Measurements from ENCODE around the gene ZNF467.

Gene ZNF467

GRCh38 chr7:149815661-149816266 lies 42.4 kb upstream of the ZNF467 start:
- TF ChIP-seq MYC (IDR thresholded peaks at IDR 0.05; ENCODE audit: low read depth, low read length) (no peak), CTCF (IDR thresholded peaks at IDR 0.05; ENCODE audit: low read depth, low read length) (no peak), MAX (IDR thresholded peaks at IDR 0.05; ENCODE audit: low read depth, low read length) (no peak), POLR2A (IDR thresholded peaks at IDR 0.05; ENCODE audit: extremely low read depth, insufficient read length) (no peak)
- no peak for DNase-seq (ENCODE audit: low read depth)
- no peak overlapping the region for H3K4me3 ChIP-seq (ENCODE audit: low read depth, low read length)

GRCh38 chr7:149815121-149815520 lies 41.7 kb upstream of the ZNF467 start:
- no peak for TF ChIP-seq CTCF (IDR thresholded peaks at IDR 0.05; ENCODE audit: low read depth, low read length)
- no peak for TF ChIP-seq MYC (IDR thresholded peaks at IDR 0.05; ENCODE audit: low read depth, low read length)
- TF ChIP-seq MAX (IDR thresholded peaks at IDR 0.05; ENCODE audit: low read depth, low read length), result no peak
- TF ChIP-seq POLR2A (IDR thresholded peaks at IDR 0.05; ENCODE audit: extremely low read depth, insufficient read length), result no peak
- no peak overlapping the region for H3K4me3 ChIP-seq (ENCODE audit: low read depth, low read length)

GRCh38 chr7:149814494-149814893 lies 41.1 kb upstream of the ZNF467 start:
- no peak for DNase-seq (ENCODE audit: low read depth)
- TF ChIP-seq CTCF (IDR thresholded peaks at IDR 0.05; ENCODE audit: low read depth, low read length) (no peak), MYC (IDR thresholded peaks at IDR 0.05; ENCODE audit: low read depth, low read length) (no peak), POLR2A (IDR thresholded peaks at IDR 0.05; ENCODE audit: extremely low read depth, insufficient read length) (no peak), MAX (IDR thresholded peaks at IDR 0.05; ENCODE audit: low read depth, low read length) (no peak)
- H3K4me3 ChIP-seq (ENCODE audit: low read depth, low read length), result no peak overlapping the region

More at GRCh38 chr7:149815121-149815520, 41.7 kb upstream of the ZNF467 start:
- no peak for DNase-seq (ENCODE audit: low read depth)

GRCh38 chr7:149813254-149814035 lies 40.1 kb upstream of the ZNF467 start:
- no peak overlapping the region for H3K4me3 ChIP-seq (ENCODE audit: low read depth, low read length)
- DNase-seq (ENCODE audit: low read depth), result no peak
- TF ChIP-seq MYC (IDR thresholded peaks at IDR 0.05; ENCODE audit: low read depth, low read length) (no peak), CTCF (IDR thresholded peaks at IDR 0.05; ENCODE audit: low read depth, low read length) (no peak)

GRCh38 chr7:149811831-149812490 lies 38.6 kb upstream of the ZNF467 start:
- DNase-seq (ENCODE audit: low read depth), result no peak
- no peak for TF ChIP-seq POLR2A (IDR thresholded peaks at IDR 0.05; ENCODE audit: extremely low read depth, insufficient read length)
- no peak for TF ChIP-seq MAX (IDR thresholded peaks at IDR 0.05; ENCODE audit: low read depth, low read length)
- TF ChIP-seq MYC (IDR thresholded peaks at IDR 0.05; ENCODE audit: low read depth, low read length), result no peak
- TF ChIP-seq CTCF (IDR thresholded peaks at IDR 0.05; ENCODE audit: low read depth, low read length), result no peak
- no peak overlapping the region for H3K4me3 ChIP-seq (ENCODE audit: low read depth, low read length)
